Activated gamma-delta T cell treated with anti-CD3 and anti-CD28 coated beads, Interleukin-2, amount 50 U/mL, for 16 hours (primary cell): ENCODE measurements around the gene EFCAB14.
"Not testable (repeated sequence)": the region's sequence is repeated elsewhere in the genome, so short reads cannot be mapped to it uniquely, and the experiment has no call there.

Experiments used
- DNase-seq: peaks from one replicate; pipeline ENCODE4 v3.0.0-alpha.2; 2020; ENCODE audit warnings: low read depth

Gene EFCAB14, protein sequence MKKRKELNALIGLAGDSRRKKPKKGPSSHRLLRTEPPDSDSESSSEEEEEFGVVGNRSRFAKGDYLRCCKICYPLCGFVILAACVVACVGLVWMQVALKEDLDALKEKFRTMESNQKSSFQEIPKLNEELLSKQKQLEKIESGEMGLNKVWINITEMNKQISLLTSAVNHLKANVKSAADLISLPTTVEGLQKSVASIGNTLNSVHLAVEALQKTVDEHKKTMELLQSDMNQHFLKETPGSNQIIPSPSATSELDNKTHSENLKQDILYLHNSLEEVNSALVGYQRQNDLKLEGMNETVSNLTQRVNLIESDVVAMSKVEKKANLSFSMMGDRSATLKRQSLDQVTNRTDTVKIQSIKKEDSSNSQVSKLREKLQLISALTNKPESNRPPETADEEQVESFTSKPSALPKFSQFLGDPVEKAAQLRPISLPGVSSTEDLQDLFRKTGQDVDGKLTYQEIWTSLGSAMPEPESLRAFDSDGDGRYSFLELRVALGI

GRCh38 chr1:46718727-46719622 lies at the start of gene EFCAB14:
EFCAB14 (minus strand) TSS chr1:46719114; CDS start chr1:46718087, 1,027 bp downstream.
- DNase-seq = peak; percentile 99

- no peak for DNase-seq
Observed at GRCh38 chr1:46768445-46768844, 49.5 kb upstream of the EFCAB14 start.

DNA sequence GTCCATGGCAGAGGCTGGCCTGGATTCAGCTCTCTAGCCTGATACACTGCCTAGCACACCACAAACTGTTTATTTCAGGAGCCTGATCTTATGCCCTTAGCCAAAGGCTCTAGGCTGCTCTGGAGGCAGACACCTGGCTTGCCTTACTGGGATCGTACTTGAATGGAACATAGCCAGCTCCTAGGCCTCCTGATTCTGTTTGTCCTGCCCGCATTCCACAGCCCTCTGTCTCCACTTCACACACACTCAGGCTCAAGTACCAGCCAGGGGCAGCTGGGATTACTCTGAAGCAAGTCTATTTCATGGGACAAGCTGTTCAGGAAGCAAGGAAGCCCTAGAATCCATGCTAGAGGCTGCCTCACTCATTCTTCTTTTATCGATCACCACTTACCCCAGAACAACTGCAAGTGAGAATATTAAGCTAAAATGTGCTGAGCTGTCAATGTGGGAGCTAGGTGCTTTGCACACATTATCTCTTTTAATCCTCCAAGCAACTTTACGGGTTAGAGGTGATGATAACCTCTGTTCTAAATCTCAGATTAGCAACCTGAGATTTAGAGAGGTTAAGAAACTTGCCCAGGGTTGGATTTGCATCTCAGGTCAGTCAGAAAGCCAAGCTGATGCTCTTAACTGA lies 48.9 kb upstream of the EFCAB14 start:
- no peak for DNase-seq

GRCh38 chr1:46764402-46764801 lies 45.5 kb upstream of the EFCAB14 start:
- DNase-seq = no peak

DNA sequence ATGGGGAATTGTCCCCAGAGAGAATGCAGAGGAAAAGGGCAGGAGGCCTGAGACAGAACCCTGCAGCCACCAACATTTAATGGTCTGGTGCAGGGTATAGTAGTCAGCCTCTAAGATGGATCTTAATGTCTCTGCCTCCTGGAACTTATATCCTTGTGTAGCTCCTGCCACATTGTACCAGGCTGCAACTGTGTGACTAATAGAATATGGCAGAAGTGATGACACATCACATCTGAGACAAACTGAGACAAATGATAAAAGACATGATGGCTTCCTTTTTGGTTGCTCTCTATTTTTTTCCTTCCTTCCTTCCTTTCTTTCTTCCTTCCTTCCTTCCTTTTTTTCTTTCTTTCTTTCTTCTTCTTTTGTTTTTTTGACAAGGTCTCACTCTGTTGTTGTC lies 42.8 kb upstream of the EFCAB14 start:
- DNase-seq = no peak

DNA sequence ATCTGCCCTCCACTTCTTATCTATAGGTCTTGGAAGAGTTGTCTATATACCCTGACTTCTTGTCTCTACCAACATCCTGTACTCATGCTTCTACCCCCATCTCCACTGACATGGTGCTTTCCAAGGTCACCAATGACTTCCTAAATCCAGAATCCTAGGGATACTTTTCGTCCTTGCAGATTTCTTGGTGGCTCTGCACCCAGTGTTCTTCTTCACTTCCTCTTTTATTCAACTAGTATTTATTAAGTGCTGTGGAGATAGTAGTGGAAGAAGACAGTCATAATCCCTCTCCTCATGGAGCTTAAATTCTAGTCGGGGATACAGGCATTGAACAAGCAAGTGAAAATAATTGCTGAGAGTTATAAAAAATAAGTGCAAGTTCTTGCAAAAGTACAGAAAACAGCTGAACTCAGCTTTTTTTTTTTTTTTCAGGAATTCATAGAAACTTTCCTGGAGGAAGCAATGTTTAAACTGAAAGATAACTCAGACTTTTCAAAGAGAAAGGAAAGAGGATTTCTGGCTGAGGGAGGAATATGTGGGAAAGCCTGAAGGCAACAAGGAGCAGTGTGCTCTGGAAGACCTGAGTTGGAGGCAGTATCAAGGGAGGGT lies 41.7 kb upstream of the EFCAB14 start:
- DNase-seq = no peak

- no peak for DNase-seq
Observed at GRCh38 chr1:46757956-46758528, 39.1 kb upstream of the EFCAB14 start.

DNA sequence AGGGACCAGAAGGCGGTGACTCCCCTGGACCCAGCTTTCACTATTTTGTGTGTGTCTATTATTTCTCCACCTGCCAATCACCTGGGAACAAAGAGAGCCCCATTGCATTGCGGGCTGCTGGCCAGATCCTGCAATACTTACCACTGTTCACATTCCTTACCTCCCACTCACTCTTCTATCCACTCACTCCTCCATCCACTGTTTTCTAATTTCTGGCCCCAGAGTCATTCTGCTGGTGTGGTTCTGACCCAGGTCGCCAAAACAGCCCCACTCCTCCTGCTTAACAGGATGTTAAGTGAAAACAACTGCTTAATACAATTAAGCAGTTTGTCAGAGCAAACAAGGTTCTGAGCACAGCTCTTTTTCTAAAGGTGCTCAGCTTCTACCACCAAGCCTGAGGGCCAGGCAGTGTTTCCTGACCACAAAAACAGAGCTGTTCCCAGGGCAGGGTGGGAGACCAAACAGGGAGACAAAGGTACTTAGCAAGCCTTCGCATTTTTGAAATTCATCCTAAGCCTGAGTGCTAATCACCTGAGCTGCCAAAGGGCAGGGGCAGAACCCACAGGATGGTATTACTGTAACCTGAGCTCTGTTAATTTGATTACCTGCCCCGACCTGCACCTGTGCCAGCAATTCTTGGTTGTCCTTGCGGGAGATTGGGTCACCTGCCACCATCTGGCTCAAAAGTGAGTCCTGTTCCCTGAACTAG lies 38.5 kb upstream of the EFCAB14 start:
- DNase-seq = no peak

- no peak for DNase-seq
Observed at GRCh38 chr1:46755121-46755520, 36.2 kb upstream of the EFCAB14 start.

DNA sequence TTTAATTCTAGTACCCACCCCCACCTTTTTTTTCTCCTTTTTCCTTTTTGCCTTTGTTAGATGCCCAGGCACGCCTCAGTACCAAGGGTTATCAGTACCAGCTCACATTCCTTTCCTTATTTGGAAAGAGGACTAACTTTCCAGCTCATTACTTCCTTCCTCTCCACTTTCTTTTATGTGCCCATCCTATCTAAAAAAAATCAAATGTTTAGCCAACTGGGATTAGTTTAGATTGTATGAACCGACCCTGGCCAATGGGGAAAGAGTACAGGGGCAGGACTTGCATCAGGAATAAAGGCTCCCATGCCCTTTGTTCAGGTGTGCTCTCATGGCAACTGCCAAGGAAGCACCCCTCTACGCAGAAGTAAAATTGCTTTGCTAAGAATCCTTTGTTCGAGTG lies 35.8 kb upstream of the EFCAB14 start:
- DNase-seq = not testable (repeated sequence)

- DNase-seq = no peak
Observed at GRCh38 chr1:46753985-46754384, 35.1 kb upstream of the EFCAB14 start.

- DNase-seq = no peak
Observed at GRCh38 chr1:46749921-46750404, 31.0 kb upstream of the EFCAB14 start.

DNA sequence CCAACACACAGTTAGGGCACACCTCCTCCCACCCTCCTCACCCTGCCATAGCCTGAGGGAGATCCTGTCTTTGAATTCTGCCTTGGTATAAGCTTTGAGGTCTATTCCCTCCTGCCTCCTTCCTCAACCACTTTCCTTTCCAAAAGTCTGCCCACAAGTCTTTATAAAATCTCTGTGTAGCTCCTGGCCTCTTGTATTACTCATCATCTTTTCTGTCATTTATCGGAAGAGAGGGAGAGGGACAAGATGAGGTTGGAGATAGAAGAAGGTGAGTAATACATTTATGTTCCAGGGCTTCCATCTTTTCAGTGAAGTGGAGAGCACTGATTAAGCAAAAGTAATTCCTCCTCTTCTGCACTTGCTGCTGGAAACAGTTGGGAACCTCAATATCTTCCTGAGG lies 30.5 kb upstream of the EFCAB14 start:
- DNase-seq = no peak

DNA sequence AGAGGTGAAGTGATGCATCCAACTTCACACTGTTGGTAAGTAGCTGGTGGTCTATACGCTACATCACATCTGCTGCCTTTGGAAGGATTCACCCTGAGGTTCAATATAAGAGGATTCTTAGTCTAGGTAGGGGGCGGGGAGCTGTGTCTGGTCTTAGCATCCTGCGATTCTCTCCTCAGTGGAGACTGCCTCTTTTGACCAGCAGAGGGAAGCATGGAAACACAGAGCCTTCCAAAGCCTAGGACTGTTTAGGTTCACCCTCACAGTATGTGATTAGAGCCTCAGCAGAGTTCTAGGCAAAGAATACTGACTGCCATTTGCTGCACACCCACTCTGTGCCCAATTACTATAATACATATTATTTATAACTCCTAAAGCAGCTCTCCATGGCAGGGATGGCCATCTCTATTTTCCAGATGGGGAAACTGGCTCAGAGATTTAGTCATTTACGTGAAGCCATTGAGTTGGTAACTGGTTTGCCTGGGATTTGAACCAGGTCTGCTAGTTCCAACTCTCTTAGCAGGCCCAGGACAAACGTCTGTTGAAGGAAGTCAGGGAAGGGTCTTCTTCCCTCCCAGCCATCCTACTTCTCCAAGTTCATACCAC lies 28.9 kb upstream of the EFCAB14 start:
- no peak for DNase-seq

DNA sequence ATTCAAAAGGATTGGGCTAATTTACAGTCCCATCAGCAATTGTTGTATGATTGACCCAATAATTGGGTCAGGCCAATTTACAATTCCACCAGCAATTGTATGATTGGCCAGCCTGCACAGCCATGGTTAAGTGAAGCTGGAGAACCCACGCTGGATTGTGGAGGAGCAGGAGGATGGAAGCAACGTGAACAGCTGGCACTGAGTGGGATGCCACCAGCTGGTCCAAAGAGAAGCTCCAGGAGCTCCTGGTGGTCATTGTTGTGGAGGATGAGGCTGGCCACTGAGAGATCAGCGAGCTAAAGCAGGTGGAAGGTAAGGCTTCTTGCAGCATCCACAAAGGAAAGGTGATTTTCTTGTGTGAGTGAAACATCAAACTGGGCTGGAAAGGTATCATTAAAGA lies 23.2 kb upstream of the EFCAB14 start:
- no peak for DNase-seq

GRCh38 chr1:46735708-46736324 lies 16.9 kb upstream of the EFCAB14 start:
- no peak for DNase-seq

GRCh38 chr1:46728327-46728873 lies 9.5 kb upstream of the EFCAB14 start:
- DNase-seq = not testable (repeated sequence)

DNA sequence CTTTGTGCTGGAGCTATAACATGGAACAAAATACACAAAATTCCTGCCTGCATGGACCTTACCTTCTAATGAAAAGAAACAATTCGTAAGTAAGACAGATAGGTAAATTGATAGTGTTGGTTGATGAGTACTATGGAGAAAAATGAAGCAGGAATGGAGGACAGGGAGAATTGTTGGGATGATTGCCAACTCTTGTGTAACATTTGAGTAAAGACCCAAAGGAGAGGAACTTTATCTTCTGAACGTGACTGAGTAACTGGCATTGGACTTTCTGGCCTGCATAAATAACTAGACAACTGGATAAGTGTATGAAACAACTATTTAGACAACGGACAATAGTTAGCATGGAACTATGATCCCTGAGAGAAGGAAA lies 6.8 kb upstream of the EFCAB14 start:
- DNase-seq = no peak

GRCh38 chr1:46724991-46725735 lies 6.2 kb upstream of the EFCAB14 start:
- DNase-seq = peak; percentile 60
